Sigmoid colon (tissue), 7 donors: ENCODE results near the gene SLC6A15. TPM values are rescaled to one million over a fixed set of nuclear protein-coding genes. Genes with fewer than 3 reads are reported as not detected.

Source experiments
- DNase-seq: peaks from one replicate; pipeline ENCODE4 v3.0.0-alpha.2; 2019
- H3K27ac ChIP-seq, 4 donors: fragments of 200-600 bp; sonication (generic); one replicate each; pipeline ENCODE4 v1.5.1; 2016 to 2019; ENCODE audit warnings: mild to moderate bottlenecking in 1 of 4
- H3K27me3 ChIP-seq, 3 donors: fragments of 200-600 bp; sonication (generic); one replicate each; pipeline ENCODE4 v1.5.1; 2019; ENCODE audit warnings: mild to moderate bottlenecking in 1 of 3
- H3K36me3 ChIP-seq, 4 donors: fragments of 200-600 bp; sonication (generic); one replicate each; pipeline ENCODE4 v1.5.1; 2016 to 2019
- H3K4me1 ChIP-seq, 4 donors: fragments of 200-600 bp; sonication (generic); one replicate each; pipeline ENCODE4 v1.5.1; 2017 to 2019
- H3K4me3 ChIP-seq, 4 donors: fragments of 200-600 bp; sonication (generic); one replicate each; pipeline ENCODE4 v1.5.1; 2017 to 2019; ENCODE audit warnings: mild to moderate bottlenecking in 2 of 4, moderate library complexity in 1 of 4
- H3K9me3 ChIP-seq, 4 donors: fragments of 200-600 bp in 3 of 4; sonication (generic) in 3 of 4; one replicate each; pipeline versions ENCODE4 v1.5.1 to v1.6.1; 2013 to 2019
- CTCF ChIP-seq, 4 experiments: fragments of 450-650 bp in 3 of 4; fragments of 200-600 bp in 1 of 4; IDR thresholded peaks; one replicate each; pipeline ENCODE4 v1.5.1; 2016 to 2019; ENCODE audit warnings: antibody characterized with exemption in 4 of 4, mild to moderate bottlenecking in 3 of 4, moderate library complexity in 2 of 4
- EP300 ChIP-seq, 4 donors: sonication (generic); formaldehyde crosslinking; IDR thresholded peaks; one replicate each; pipeline ENCODE4 v1.6.1; 2017; ENCODE audit warnings: antibody characterized with exemption in 4 of 4
- POLR2A ChIP-seq, 2 donors: fragments of 450-650 bp; IDR thresholded peaks; one replicate each; pipeline ENCODE4 v1.6.1; 2016; ENCODE audit warnings: antibody characterized with exemption in 2 of 2, mild to moderate bottlenecking in 2 of 2, moderate library complexity in 2 of 2
- POLR2AphosphoS5 ChIP-seq, 4 donors: sonication (generic); formaldehyde crosslinking; IDR thresholded peaks; one replicate each; pipeline ENCODE4 v1.6.1; 2017; ENCODE audit warnings: antibody characterized with exemption in 4 of 4
- WGBS, 2 donors: extraction: QIAGEN DNeasy Blood & Tissue Kit; methylation state at CpG; one replicate each; pipeline ENCODE4 v1.1.7; 2013; 5-methylcytosine and 5-hydroxymethylcytosine counted together
- intact Hi-C: fragments of 100-400 bp; cut with DNase I; formaldehyde crosslinking; loops from one replicate; pipeline ENCODE4 v1.15.1; 2023
- polyA plus RNA-seq, 3 donors: library from polyadenylated mRNA; stranded (reverse); fragments of 200-250 nt; gene quantifications; one replicate each; pipeline ENCODE4 v1.2.3, GENCODE V29; 2013
- total RNA-seq, 4 donors: library from RNA; depleted of rRNA; stranded (reverse); fragments of >200 nt; gene quantifications; one replicate each; pipeline ENCODE4 v1.1.0, GENCODE V29; 2016
- donor health status: healthy with polysubstance abuse.
- donor health status: Bipolar disorder and iron deficiency.
- donor health status: healthy.

The SLC6A15 gene
- total and polyA plus RNA-seq, 7 donors = 0.35 to 2.6 (median 0.97) TPM; not detected in 1

DNA sequence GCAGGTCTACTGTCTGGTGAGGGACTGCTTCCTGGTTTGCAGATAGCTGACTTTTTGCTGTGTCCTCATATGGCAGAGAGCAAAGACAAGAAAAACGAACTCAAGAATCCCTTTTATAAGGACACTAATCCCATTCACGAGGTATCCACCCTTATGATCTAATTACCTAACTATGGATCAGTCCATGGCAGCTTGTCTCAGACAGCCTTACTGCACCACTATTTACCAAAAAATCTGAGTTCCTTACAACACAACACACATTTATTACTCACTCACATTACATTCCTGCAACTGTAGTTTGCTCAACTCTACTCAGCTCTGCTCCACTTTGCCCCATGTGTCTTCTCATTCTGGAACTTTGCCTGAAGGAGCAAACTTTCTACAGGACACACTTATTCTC lies 10.1 kb upstream of the SLC6A15 start:
- WGBS, 2 donors = 50 to 68% methylated on average over 2 of the region's 2 CpGs
- TF ChIP-seq POLR2A (IDR thresholded peaks at IDR 0.05) (no peak), EP300 (IDR thresholded peaks at IDR 0.05) (no peak), CTCF (IDR thresholded peaks at IDR 0.05) (no peak), POLR2AphosphoS5 (IDR thresholded peaks at IDR 0.05) (no peak)
- DNase-seq = no peak

DNA sequence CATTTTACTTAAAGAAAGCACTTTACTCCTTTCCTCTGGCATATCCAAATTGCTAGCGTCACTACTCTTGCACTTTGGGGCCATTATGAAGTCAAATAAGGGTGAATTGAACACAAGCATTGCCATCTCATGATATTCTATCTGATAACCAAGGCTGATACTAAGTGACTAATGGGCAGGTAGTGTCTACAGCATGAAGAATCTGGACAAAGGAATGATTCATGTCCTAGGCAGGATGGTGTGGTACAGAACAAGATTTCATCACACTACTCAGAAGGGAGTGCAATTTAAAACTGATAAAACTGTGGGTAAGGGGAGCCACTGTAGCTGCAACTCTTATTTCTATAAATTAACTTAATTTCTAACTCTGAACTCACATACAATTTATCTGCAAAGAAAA lies 7.7 kb upstream of the SLC6A15 start:
- 77 to 79% methylated on average over 1 of the region's 1 CpG for WGBS, 2 donors
- Histone ChIP-seq H3K36me3 (no peaks in the 10 kb centered on the region), H3K4me1 (no peaks in the 10 kb centered on the region), H3K27me3 (no peaks in the 10 kb centered on the region), H3K4me3 (no peak overlapping the region), H3K9me3 (no peaks in the 10 kb centered on the region), H3K27ac (no peak overlapping the region)
- intact Hi-C loops = no loop called here
- DNase-seq = no peak
- TF ChIP-seq POLR2A (IDR thresholded peaks at IDR 0.05) (no peak), CTCF (IDR thresholded peaks at IDR 0.05) (no peak), POLR2AphosphoS5 (IDR thresholded peaks at IDR 0.05) (no peak), EP300 (IDR thresholded peaks at IDR 0.05) (no peak)

More for the DNA sequence above, 10.1 kb upstream of the SLC6A15 start:
- Histone ChIP-seq H3K9me3 (no peaks in the 10 kb centered on the region), H3K36me3 (no peaks in the 10 kb centered on the region), H3K27ac (no peak overlapping the region), H3K4me1 (no peaks in the 10 kb centered on the region), H3K27me3 (no peaks in the 10 kb centered on the region), H3K4me3 (no peak overlapping the region)
- intact Hi-C loops = no loop called here

DNA sequence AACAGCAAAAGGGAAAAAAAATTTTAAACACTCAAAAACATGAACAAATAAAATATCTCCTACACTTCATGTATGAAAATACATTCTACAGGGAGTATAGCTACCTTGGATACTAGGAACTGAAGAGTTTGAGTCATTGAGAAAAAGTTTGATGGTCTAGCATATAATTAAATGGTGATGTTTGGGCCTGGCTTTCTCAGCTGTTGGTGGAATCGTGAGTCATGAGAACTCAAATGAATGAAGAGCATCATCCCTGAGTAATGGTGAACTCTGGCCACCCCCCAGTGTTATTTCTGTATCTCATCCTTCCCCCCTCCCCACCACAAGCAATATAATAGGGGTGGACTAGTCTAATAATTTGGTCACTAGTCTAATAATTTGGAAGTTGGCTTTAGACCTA lies 6.7 kb upstream of the SLC6A15 start:
- Histone ChIP-seq H3K36me3 (no peaks in the 10 kb centered on the region), H3K4me3 (no peak overlapping the region), H3K27ac (no peak overlapping the region), H3K4me1 (no peaks in the 10 kb centered on the region), H3K9me3 (no peaks in the 10 kb centered on the region), H3K27me3 (peaks cover 0 to 9% (median 0%) of the 10 kb centered on the region in 3 donors)
- DNase-seq = no peak
- 83 to 89% methylated on average over 1 of the region's 1 CpG for WGBS, 2 donors
- TF ChIP-seq POLR2AphosphoS5 (IDR thresholded peaks at IDR 0.05) = no peak
- no peak for TF ChIP-seq CTCF (IDR thresholded peaks at IDR 0.05)
- no peak for TF ChIP-seq EP300 (IDR thresholded peaks at IDR 0.05)
- TF ChIP-seq POLR2A (IDR thresholded peaks at IDR 0.05) = no peak
- intact Hi-C loops = no loop called here

DNA sequence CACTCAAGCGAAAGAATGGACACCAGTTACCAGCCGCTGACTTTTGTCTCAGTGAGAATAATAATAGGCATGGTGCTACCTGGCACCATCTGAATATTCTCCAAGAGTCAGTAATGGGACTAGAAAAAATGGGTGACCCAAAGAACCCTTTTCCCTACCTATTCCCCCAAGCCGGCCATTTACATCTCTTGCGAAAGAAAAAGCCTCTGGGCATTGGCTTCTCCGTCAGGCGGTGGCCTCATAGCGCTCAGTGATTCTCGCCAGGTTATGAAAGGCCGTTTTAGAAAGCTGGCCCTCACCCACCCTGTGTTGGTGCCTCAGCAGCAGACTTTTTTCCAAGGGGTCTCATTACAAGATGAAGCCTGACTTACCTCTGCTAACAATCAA lies 523 bp upstream of the SLC6A15 start:
- Histone ChIP-seq H3K4me1 (peaks cover 0 to 28% (median 22%) of the 10 kb centered on the region in 4 donors), H3K36me3 (no peaks in the 10 kb centered on the region), H3K4me3 (peak overlapping the region in 3 of 4 donors; percentile 39 to 48 (median 44)), H3K27ac (no peak overlapping the region), H3K9me3 (no peaks in the 10 kb centered on the region), H3K27me3 (peaks cover 0 to 62% (median 23%) of the 10 kb centered on the region in 3 donors)
- DNase-seq = no peak
- 11 to 28% methylated on average over 9 of the region's 9 CpGs for WGBS, 2 donors
- TF ChIP-seq POLR2A (IDR thresholded peaks at IDR 0.05) = no peak
- TF ChIP-seq POLR2AphosphoS5 (IDR thresholded peaks at IDR 0.05) = no peak
- TF ChIP-seq EP300 (IDR thresholded peaks at IDR 0.05) = no peak
- TF ChIP-seq CTCF (IDR thresholded peaks at IDR 0.05) = no peak
- intact Hi-C loops = no loop called here
